Medulla oblongata (tissue), 1 donor: Measurements from ENCODE around the gene XNDC1N.
"Not testable (repeated sequence)": the region's sequence is repeated elsewhere in the genome, so short reads cannot be mapped to it uniquely, and the experiment has no call there.

Experiments used
- DNase-seq: peaks from one replicate; pipeline ENCODE4 v3.0.0-alpha.2; 2015; ENCODE audit errors: extremely low spot score

XNDC1N gene

DNA sequence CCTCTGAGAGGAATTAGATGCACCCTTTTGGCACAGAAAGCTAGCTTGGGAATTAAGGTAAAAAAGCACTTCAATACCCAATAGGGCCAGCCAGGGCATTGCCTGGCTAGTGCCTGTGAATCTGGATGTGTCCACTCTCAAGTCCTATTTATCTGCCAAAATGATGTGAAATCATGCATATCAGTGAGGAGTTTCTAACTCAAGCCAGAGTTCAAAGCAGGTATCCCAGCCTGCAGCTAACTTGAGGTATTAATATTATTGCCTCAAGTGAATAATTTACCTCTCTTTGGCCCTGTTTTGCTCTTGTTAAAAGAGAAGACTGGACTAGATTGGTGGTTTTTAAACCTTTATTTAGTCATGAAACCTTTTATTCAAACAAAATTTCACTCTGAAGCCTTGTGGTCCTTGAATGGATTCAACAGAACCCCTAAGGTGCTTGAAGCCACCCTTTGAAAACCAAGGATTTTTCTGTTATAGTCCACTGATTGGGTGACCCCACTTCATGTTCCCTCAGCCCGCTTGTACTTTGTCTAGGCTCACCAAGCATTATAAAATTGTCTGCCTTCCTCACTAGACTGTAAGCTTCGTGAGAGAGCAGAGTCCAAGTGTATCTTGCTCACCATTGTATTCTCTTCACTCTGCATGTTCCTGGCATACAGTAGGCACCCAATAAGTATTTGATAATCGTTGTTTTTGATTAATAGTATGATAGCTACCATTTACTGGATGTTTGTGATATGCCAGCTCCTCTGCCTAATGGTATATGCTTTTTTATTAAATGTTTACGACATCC, 4.9 kb upstream of the XNDC1N start:
- DNase-seq: no peak

DNA sequence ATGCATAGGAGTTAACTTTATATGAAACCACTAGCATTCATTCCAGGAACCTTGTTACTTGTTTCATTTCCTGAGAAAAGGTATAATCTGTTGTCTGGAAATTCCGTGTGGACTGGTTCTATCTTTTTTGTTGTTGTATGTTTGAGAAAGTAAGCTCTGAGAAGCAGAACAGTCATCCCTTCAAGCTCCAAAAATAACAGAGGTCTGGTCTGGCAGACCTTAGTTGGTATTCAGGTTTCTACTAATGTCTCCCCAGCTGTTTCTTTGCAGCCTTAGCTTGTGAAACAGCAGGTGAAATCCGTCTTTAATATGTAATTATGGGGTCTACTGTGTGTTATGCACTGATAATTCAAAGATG, 2.8 kb upstream of the XNDC1N start:
- DNase-seq: no peak

DNA sequence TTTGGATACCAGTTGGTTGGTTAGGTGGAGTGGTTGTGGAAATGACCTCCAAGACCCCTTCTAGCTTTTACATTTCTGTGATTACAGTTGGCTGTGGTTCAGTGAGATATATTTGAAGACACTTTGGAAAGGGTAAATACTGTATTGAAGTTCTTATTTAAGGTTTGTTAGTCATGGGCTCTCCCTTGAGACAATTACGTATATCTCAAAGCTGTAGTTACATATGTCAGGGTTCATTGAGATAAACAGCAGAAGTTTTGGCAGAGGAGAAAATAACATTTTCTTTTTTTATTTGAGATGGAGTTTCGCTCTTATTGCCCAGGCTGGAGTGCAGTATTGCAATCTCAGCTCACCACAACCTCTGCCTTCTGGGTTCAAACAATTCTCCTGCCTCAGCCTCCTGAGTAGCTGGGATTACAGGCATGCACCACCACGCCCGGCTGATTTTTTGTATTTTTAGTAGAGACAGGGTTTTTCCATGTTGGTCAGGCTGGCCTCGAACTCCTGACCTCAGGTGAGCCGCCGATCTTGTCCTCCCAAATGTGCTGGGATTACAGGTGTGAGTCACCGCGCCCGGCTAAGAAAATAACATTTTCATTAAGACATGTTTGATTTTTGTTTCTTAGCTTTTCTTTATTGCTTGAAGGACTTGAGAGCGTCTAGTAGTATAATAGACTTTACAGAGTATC, 2.3 kb upstream of the XNDC1N start:
- no peak for DNase-seq

DNA sequence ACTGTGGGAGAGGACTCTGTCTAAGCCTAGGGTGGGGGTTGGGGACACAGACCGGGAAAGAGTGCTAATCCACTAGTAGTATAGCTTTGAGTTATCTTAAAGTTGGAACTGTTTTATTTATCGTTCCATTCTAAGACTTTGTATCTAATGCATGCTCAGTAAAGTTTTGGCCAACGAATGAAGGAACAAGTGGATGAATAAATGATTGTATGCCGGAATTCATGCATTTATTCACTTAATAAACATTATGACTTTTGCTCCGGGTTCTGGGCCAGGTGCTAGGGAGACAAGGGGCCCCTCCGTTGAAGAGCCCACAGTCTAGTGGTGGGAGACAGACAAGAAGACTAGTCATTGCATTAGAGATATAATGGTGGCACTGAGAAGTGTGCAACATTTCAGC, 1.1 kb upstream of the XNDC1N start:
- DNase-seq: no peak

DNA sequence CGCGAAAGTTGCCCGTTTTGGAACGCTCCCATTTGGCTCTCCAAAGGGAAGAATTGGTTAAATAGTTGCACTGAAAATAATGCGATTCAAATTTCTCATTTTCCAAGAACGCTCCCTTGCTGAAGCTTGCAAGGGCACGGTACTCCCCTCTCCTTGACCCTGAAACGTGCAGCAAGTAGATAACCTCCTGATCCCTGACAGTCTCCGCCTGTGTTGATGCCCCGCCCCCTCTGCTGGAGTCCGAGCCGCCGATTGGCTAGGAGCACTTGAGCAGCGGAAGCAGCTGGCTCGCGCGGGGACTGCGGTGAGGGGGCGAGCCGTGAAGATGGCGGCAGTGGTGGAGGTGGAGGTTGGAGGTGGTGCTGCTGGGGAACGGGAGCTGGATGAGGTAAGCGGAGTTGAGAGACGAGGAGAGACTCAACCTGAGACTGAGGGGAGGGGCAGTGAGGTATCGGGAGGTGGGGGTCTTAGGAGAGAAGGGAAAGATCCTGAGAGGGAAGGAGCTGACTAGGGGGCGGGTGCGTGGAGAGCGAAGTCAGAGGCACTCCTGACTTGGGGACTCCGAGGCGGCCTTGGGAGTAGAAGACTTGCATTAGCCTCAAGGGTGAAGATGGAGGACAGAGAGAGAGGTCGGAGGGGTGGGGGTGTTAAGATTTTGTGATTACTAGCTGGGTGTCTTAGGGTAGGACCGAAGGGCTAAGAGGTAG, 496 bp upstream of the XNDC1N start, which contains the start of gene RNF121:
Gene RNF121, plus strand, starts transcription at position 310 of the 707 bp plus-strand sequence. Its CDS starts 16 bp downstream, at position 326.
- DNase-seq: peak; percentile 98

DNA sequence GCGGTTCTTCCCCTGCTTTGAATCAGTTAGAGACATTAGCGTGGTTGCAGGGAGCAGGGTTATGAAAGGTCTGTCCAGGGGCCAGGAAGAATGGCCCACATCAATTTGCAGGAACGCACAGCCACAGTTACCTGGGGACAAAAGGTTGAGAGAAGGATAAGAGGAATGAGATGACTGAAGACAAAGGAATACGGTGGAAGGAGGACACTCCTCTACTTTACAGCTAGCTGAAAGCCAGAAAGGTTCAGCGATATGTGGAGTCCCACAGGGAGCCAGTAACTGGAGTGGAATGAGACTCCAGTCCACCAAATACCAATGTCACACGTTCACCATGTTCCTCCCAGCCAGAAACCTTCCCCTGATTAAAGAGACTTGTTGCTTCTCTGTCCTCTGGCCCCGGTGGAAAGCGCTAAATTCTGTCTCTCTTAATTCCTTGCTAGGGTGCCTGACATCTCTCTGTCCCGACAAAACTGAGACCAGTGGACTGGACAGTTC, 10.7 kb downstream of the XNDC1N start:
- DNase-seq: no peak

DNA sequence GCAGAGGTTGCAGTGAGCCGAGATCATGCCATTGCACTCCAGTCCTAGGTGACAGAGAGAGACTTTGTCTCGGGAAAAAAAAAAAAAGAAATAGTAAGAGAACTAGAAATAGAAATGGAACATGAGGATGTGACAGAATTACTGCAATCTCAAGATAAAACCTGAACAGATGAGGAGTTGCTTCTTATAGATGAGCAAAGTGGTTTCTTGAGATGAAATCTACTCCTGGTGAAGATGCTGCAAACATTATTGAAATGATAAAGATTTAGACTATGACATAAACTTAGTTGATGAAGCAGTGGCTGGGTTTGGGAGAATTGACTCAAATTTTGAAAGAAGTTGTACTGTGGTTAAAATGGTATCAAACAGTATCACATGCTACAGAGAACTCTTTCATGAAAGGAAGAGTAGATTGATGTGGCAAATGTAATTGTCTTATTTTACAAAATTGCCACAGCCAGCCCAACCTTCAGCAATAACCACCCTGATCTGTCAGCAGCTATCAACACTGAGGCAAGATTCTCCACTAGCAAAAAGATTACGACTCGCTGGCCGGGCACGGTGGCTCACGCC, 13.7 kb downstream of the XNDC1N start:
- no peak for DNase-seq

DNA sequence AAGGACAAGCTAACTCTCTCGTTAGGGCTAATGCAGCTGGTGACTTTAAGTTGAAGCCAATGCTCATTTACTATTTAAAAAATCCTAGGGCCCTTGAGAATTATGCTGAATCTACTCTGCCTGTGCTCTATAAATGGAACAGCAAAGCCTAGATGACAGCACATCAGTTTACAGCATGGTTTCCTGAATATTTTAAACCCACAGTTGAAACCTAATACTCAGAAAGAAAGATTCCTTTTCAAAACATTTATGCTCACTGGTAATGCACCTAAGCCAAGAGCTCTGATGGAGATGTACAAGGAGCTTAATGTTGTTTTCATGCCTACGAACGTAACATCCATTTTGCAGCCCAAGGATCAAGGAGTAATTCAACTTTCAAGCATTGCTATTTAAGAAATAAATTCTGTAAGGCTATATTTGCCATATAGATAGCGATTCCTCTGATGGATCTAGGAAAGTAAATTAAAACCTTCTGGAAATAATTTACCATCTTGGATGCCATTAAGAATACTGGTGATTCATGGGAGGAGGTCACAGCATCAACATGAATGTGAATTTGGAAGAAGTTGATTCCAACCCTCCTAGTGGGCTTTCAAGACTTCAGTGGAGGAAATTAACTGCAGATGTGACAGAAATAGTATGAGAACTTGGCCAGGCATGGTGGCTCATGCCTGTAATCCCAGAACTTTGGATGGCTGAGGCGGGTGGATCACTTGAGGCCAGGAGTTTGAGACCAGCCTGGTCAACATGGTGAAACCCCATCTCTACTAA, 14.5 kb downstream of the XNDC1N start:
- no peak for DNase-seq

DNA sequence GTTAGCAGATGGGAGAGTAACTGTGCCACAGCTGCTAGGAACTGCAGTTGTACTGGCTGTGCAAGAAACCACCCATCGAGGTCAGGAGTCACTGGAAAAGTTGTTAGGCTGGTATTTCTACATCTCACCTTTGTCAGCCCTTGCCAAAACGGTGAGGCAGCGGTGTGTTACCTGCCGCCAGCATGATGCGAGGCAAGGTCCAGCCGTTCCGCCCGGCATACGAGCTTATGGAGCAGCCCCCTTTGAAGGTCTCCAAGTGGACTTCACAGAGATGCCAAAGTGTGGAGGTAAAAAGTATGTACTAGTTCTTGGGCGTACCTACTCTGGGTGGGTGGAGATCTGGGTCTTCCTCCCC, 16.4 kb downstream of the XNDC1N start:
- DNase-seq: not testable (repeated sequence)

DNA sequence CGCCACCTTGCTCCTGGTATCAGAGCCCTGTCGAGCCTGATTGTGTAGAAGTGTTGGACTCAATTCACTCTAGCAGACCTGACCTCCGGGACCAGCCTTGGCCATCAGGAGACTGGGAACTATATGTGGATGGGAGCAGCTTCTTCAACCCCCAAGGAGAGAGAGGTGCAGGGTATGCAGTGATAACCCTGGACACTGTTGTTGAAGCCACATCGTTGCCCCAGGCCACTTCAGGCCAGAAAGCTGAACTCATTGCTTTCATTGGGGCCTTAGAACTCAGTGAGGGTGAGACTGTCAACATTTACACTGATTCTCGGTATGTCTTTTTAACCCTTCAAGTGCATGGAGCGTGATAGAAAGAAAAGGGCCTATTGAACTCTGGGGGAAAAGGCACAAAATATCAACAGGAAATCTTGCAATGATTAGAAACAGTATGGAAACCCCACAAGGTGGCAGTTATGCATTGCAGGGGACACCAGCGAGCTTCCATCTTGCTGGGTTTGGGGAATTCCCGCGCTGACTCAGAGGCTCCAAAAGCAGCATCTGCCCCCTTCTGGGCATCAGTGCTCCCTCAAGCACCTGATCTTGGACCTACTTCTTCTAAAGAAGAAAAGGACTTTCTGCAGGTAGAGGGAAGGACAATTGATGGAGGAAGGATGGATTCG, 16.9 kb downstream of the XNDC1N start:
- not testable (repeated sequence) for DNase-seq

DNA sequence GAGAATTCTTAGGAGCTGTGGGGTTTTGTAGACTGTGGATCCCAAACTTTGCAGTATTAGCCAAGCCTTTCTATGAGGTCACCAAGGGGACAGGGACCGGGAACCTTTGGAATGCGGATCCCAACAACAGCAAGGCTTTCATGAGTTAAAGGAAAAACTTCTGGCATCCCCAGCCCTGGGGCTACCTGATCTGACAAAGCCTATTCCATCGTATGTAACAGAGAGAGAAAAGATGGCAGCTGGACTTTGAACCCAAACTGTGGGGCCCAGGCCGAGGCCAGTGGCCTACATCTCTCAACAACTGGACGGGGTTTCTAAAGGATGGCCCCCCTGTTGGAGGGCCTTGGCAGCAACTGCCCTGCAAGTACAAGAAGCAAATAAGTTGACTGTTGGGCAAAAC, 17.6 kb downstream of the XNDC1N start:
- DNase-seq: not testable (repeated sequence)

DNA sequence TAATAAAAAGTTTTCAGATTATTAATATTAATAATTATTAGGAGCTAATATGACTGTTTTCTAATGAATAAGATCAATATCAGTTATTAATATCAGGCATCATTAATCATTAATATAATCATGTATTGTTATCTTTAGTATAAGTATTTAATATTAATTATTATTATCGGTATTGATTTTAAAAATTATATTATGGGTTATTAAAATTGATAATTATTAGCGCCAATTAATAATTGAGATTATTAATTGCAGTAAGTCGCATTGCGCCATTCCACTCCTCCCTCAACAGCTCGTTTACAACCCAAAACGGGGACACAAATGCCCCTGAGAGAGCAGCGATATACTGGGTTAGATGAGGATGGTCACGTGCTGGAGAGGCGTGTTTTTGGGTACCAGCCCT, 20.2 kb downstream of the XNDC1N start:
- DNase-seq: no peak

DNA sequence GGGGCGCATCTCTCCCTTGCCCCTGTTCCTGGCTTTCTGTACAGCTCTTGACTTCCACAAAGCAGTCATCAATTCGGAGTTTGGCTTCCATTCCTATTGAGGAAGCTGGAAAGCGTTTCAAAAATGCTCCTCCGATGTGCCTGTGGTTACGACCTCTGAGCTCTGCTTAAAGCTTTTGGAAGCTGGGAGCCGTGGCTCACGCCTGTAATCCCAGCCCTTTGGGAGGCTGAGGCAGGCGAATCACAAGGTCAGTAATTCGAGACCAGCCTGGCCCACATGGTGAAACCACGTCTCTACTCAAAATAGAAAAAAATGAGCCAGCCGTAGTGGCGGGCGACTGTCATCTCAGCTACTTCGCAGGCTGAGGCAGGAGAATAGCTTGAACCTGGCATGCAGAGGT, 27.3 kb downstream of the XNDC1N start:
- DNase-seq: not testable (repeated sequence)

DNA sequence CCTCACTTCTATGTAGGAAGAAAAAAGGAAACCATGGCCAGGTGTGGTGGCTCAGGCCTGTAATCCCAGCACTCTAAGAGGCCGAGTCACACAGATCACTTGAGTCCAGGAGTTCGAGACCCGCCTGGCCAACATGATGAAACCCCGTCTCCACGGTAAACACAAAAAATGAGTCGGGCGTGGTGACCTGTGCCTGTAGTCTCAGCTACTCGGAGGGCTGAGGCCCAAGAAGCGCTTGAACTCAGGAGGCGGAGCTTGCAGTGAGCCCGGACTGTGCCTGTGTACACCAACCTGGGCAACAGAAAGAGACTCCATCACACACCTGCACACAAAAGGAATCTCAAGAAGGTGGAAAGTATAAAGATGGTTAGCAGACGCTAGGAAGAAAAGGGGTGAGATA, 32.4 kb downstream of the XNDC1N start:
- DNase-seq: no peak

DNA sequence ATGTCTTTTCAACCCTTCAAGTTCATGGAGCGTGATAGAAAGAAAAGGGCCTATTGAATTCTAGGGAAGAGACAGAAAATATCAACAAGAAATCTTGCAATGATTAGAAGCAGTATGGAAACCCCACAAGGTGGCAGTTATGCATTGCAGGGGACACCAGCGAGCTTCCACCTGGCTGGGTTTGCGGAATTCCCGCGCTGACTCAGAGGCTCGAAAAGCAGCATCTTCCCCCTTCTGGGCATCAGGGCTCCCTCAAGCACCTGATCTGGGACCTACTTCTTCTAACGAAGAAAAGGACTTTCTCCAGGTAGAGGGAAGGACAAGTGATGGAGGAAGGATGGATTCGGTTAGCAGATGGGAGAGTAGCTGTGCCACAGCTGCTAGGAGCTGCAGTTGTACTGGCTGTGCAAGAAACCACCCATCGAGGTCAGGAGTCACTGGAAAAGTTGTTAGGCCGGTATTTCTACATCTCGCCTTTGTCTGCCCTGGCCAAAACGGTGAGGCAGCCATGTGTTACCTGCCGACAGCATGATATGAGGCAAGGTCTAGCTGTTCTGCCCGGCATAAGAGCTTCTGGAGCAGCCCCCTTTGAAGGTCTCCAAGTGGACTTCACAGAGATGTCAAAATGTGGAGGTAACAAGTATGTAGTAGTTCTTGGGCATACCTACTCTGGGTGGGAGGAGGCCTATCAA, 39.1 kb downstream of the XNDC1N start:
- DNase-seq: not testable (repeated sequence)

DNA sequence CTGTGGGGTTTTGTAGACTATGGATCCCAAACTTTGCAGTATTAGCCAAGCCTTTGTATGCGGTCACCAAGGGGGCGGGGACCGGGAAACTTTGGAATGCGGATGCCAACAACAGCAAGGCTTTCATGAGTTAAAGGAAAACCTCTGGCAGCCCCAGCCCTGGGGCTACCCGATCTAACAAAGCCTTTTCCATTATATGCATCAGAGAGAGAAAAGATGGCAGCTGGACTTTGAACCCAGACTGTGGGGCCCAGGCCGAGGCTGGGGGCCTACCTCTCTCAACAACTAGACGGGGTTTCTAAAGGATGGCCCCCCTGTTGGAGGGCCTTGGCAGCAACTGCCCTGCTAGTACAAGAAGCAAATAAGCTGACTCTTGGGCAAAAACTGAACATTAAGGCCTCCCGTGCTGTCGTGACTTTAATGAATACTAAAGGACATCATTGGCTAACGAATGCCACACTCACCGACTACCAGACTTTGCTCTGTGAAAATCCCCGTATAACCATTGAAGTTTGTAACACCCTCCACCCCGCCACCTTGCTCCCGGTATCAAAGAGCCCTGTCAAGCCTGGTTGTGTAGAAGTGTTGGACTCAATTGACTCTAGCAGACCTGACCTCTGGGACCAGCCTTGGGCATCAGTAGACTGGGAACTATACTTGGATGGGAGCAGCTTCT, 39.9 kb downstream of the XNDC1N start:
- not testable (repeated sequence) for DNase-seq

DNA sequence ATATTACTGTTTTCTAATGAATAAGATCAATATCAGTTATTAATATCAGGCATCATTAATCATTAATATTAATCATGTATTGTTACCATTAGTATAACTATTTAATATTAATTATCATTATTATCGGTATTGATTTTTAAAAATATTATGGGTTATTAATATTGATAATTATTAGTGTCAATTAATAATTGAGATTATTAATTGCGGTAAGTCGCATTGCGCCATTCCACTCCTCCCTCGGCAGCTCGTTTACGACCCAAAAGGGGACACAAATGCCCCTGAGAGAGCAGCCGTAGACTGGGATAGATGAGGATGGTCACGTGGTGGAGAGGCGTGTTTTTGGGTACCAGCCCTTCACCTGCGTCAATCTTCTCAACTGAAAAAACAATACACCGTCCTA, 42.6 kb downstream of the XNDC1N start:
- DNase-seq: not testable (repeated sequence)
